Mesenchymal stem cell (in vitro differentiated cells and primary cell): ENCODE data around the gene FUCA2.

Experiments used
- DNase-seq: peaks from one replicate; pipeline ENCODE4 v3.0.0-alpha.2; 2013
- H2AFZ ChIP-seq: one replicate; pipeline ENCODE4 v1.6.1; 2013; ENCODE audit warnings: low read depth, mild to moderate bottlenecking, control low read depth, inconsistent platforms, low read length, moderate library complexity
- H2AK5ac ChIP-seq: 2 replicates; pipeline ENCODE4 v1.6.1; 2013; ENCODE audit warnings: low read length, moderate library complexity, mild to moderate bottlenecking, inconsistent platforms; ENCODE audit not compliant: severe bottlenecking
- H2BK120ac ChIP-seq: one replicate; pipeline ENCODE4 v1.6.1; 2013; ENCODE audit warnings: low read depth, mild to moderate bottlenecking, inconsistent platforms, low read length, moderate library complexity
- H2BK12ac ChIP-seq, 2 experiments: one replicate each; pipeline ENCODE4 v1.6.1; 2013; ENCODE audit warnings: inconsistent platforms in 2 of 2, low read length in 2 of 2, mild to moderate bottlenecking in 2 of 2, moderate library complexity in 2 of 2, control low read depth in 1 of 2
- H2BK15ac ChIP-seq: one replicate; pipeline ENCODE4 v1.6.1; 2013; ENCODE audit warnings: mild to moderate bottlenecking, low read depth, inconsistent platforms; ENCODE audit not compliant: poor library complexity, severe bottlenecking
- H2BK5ac ChIP-seq: 2 replicates; pipeline ENCODE4 v1.6.1; 2013; ENCODE audit warnings: low read depth, mild to moderate bottlenecking, low read length, control low read depth, inconsistent platforms; ENCODE audit not compliant: poor library complexity, severe bottlenecking
- H3K14ac ChIP-seq, 2 experiments: one replicate each; pipeline ENCODE4 v1.6.1; 2013; ENCODE audit warnings: inconsistent platforms in 2 of 2, low read length in 2 of 2, control low read depth in 1 of 2, mild to moderate bottlenecking in 1 of 2, moderate library complexity in 1 of 2
- H3K18ac ChIP-seq, 2 experiments: one replicate each; pipeline ENCODE4 v1.6.1; 2013; ENCODE audit warnings: inconsistent platforms in 2 of 2, low read length in 2 of 2, control low read depth in 1 of 2, low read depth in 1 of 2, mild to moderate bottlenecking in 1 of 2
- H3K23ac ChIP-seq, 2 experiments: one replicate each; pipeline ENCODE4 v1.6.1; 2013; ENCODE audit warnings: inconsistent platforms in 2 of 2, low read length in 2 of 2, mild to moderate bottlenecking in 2 of 2, moderate library complexity in 2 of 2, control low read depth in 1 of 2
- H3K27ac ChIP-seq: 2 replicates; pipeline ENCODE4 v1.5.1; 2013; ENCODE audit warnings: mild to moderate bottlenecking, moderate library complexity, low read length, control low read depth, inconsistent platforms; ENCODE audit not compliant: poor library complexity, severe bottlenecking
- H3K27me3 ChIP-seq, 2 experiments: 2 replicates each; pipeline versions ENCODE4 v1.6.1 to v1.7.0; 2013; ENCODE audit warnings: low read length in 2 of 2, mild to moderate bottlenecking in 2 of 2, moderate library complexity in 2 of 2, control low read depth in 1 of 2, inconsistent platforms in 1 of 2; ENCODE audit not compliant: control insufficient read depth in 1 of 2, insufficient read depth in 1 of 2
- H3K36me3 ChIP-seq, 2 experiments: 2 replicates each; pipeline versions ENCODE4 v1.6.1 to v1.7.0; 2013; ENCODE audit warnings: low read length in 2 of 2, control low read depth in 1 of 2, inconsistent platforms in 1 of 2, low read depth in 1 of 2, mild to moderate bottlenecking in 1 of 2; ENCODE audit not compliant: insufficient read depth in 2 of 2, control insufficient read depth in 1 of 2
- H3K4ac ChIP-seq, 2 experiments: one replicate each; pipeline ENCODE4 v1.6.1; 2013; ENCODE audit warnings: inconsistent platforms in 2 of 2, low read length in 2 of 2, mild to moderate bottlenecking in 2 of 2, moderate library complexity in 2 of 2, control low read depth in 1 of 2, low read depth in 1 of 2
- H3K4me1 ChIP-seq: 2 replicates; pipeline ENCODE4 v1.6.1; 2013; ENCODE audit warnings: low read depth, low read length, control low read depth; ENCODE audit not compliant: control insufficient read depth, insufficient read depth
- H3K4me2 ChIP-seq: 2 replicates; pipeline ENCODE4 v1.6.1; 2013; ENCODE audit warnings: low read length, mild to moderate bottlenecking, inconsistent platforms; ENCODE audit not compliant: poor library complexity, severe bottlenecking
- H3K4me3 ChIP-seq, 2 experiments: 2 replicates each; pipeline versions ENCODE4 v1.5.1 to v1.7.0; 2013; ENCODE audit warnings: low read length in 2 of 2, mild to moderate bottlenecking in 2 of 2, control low read depth in 1 of 2, low read depth in 1 of 2; ENCODE audit not compliant: insufficient read depth in 1 of 2
- H3K79me1 ChIP-seq: replicated peaks from 2 replicates; pipeline ENCODE4 v1.6.1; 2013; ENCODE audit warnings: mild to moderate bottlenecking, control low read depth, low read length, inconsistent platforms; ENCODE audit not compliant: poor library complexity, severe bottlenecking
- H3K9ac ChIP-seq: 2 replicates; pipeline ENCODE4 v1.7.0; 2013; ENCODE audit warnings: mild to moderate bottlenecking, low read length, moderate library complexity
- H3K9me3 ChIP-seq: 2 replicates; pipeline ENCODE4 v1.7.0; 2013; ENCODE audit warnings: mild to moderate bottlenecking, low read length; ENCODE audit not compliant: control insufficient read depth
- H4K8ac ChIP-seq: one replicate; pipeline ENCODE4 v1.6.1; 2013; ENCODE audit warnings: inconsistent platforms, mild to moderate bottlenecking, low read length, moderate library complexity
- H4K91ac ChIP-seq: one replicate; pipeline ENCODE4 v1.6.1; 2013; ENCODE audit warnings: mild to moderate bottlenecking, low read length, inconsistent platforms
- WGBS: methylation state at CpG from one replicate; pipeline ENCODE4 v1.1.7; 2013; ENCODE audit warnings: mixed read lengths; 5-methylcytosine and 5-hydroxymethylcytosine counted together

The FUCA2 gene

GRCh38 chr6:143544011-143544696, 32.6 kb upstream of the FUCA2 start:
- Histone ChIP-seq H2BK12ac (no peak overlapping the region), H2AK5ac (no peak overlapping the region), H3K27ac (no peak overlapping the region), H3K14ac (no peak overlapping the region), H3K4me2 (no peak overlapping the region), H2BK120ac (no peak overlapping the region), H3K9ac (no peak overlapping the region), H2AFZ (no peak overlapping the region), H3K27me3 (no peaks in the 10 kb centered on the region), H4K8ac (no peak overlapping the region), H3K36me3 (no peaks in the 10 kb centered on the region), H4K91ac (no peak overlapping the region), H3K18ac (no peak overlapping the region), H3K4me3 (no peak overlapping the region), H3K4ac (no peak overlapping the region), H2BK5ac (no peak overlapping the region), H3K23ac (no peak overlapping the region), H3K9me3 (no peaks in the 10 kb centered on the region), H2BK15ac (no peak overlapping the region), H3K4me1 (peaks cover 5% of the 10 kb centered on the region), H3K79me1 (peaks cover 21% of the 10 kb centered on the region)
- no peak for DNase-seq
- WGBS = 88% methylated on average over 4 of the region's 4 CpGs

GRCh38 chr6:143543435-143543834, 31.9 kb upstream of the FUCA2 start:
- Histone ChIP-seq H3K9me3 (no peaks in the 10 kb centered on the region), H2AK5ac (no peak overlapping the region), H2BK15ac (no peak overlapping the region), H2BK5ac (no peak overlapping the region), H4K91ac (no peak overlapping the region), H2BK12ac (no peak overlapping the region), H3K36me3 (no peaks in the 10 kb centered on the region), H4K8ac (no peak overlapping the region), H3K23ac (no peak overlapping the region), H3K14ac (no peak overlapping the region), H3K4me1 (peaks cover 2% of the 10 kb centered on the region), H2AFZ (no peak overlapping the region), H3K4me3 (no peak overlapping the region), H2BK120ac (no peak overlapping the region), H3K4me2 (no peak overlapping the region), H3K4ac (no peak overlapping the region), H3K27ac (no peak overlapping the region), H3K79me1 (peaks cover 21% of the 10 kb centered on the region), H3K27me3 (no peaks in the 10 kb centered on the region), H3K18ac (no peak overlapping the region), H3K9ac (no peak overlapping the region)
- 96% methylated on average over 1 of the region's 1 CpG for WGBS
- no peak for DNase-seq

GRCh38 chr6:143542888-143543287, 31.4 kb upstream of the FUCA2 start:
- no peak overlapping the region for H3K18ac ChIP-seq
- H3K4me2 ChIP-seq = no peak overlapping the region
- no peak for DNase-seq
- H4K91ac ChIP-seq = no peak overlapping the region
- H3K14ac ChIP-seq = no peak overlapping the region
- no peak overlapping the region for H3K9ac ChIP-seq
- H3K27me3 ChIP-seq = no peaks in the 10 kb centered on the region
- no peak overlapping the region for H4K8ac ChIP-seq
- H3K9me3 ChIP-seq = no peaks in the 10 kb centered on the region
- H2BK12ac ChIP-seq = no peak overlapping the region
- no peak overlapping the region for H3K23ac ChIP-seq
- H2AFZ ChIP-seq = no peak overlapping the region
- peaks cover 25% of the 10 kb centered on the region for H3K79me1 ChIP-seq
- H3K4me3 ChIP-seq = no peak overlapping the region
- WGBS = 90% methylated on average over 2 of the region's 2 CpGs
- peaks cover 4% of the 10 kb centered on the region for H3K4me1 ChIP-seq
- H3K27ac ChIP-seq = no peak overlapping the region
- no peak overlapping the region for H2BK5ac ChIP-seq
- H2BK15ac ChIP-seq = no peak overlapping the region
- H2AK5ac ChIP-seq = no peak overlapping the region
- no peak overlapping the region for H3K4ac ChIP-seq
- H3K36me3 ChIP-seq = no peaks in the 10 kb centered on the region
- no peak overlapping the region for H2BK120ac ChIP-seq

GRCh38 chr6:143540192-143540591, 28.7 kb upstream of the FUCA2 start:
- WGBS = no CpG with 5 or more reads among the region's 3 CpGs
- Histone ChIP-seq H3K14ac (no peak overlapping the region), H2BK15ac (no peak overlapping the region), H3K79me1 (peaks cover 28% of the 10 kb centered on the region), H3K4ac (no peak overlapping the region), H3K4me1 (peaks cover 12% of the 10 kb centered on the region), H3K27me3 (no peaks in the 10 kb centered on the region), H3K23ac (no peak overlapping the region), H2AFZ (no peak overlapping the region), H3K9ac (no peak overlapping the region), H3K36me3 (no peaks in the 10 kb centered on the region), H4K91ac (no peak overlapping the region), H2BK12ac (no peak overlapping the region), H3K27ac (no peak overlapping the region), H2BK120ac (no peak overlapping the region), H3K9me3 (no peaks in the 10 kb centered on the region), H4K8ac (no peak overlapping the region), H3K18ac (no peak overlapping the region), H3K4me2 (no peak overlapping the region), H2BK5ac (no peak overlapping the region), H2AK5ac (no peak overlapping the region), H3K4me3 (no peak overlapping the region)
- DNase-seq = no peak
